Measurements from ENCODE around the gene PLPPR5. TPM values are rescaled to one million over a fixed set of nuclear protein-coding genes. Genes with fewer than 3 reads are reported as not detected.

Gene PLPPR5
- total and polyA plus RNA-seq, 2 experiments from 2014 or later, result 0.04 to 0.42 TPM

DNA sequence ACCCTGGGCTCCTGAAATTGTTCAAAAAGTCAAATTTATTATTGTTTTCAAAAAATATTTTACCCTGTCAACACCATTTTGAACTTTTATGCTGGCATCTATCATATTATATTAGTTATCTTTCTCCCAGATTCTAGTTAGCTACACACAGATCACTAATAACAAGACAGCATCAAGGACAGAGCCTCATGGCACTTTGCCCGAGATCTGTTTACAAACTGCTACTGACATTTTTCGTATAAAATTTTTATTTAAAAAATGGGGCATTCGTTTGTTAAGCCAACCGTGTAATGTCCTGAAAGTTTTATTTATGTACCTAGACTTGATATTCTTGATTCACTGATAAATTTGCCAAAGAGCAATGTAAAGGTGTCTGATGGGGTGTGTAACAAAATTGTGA, 78.1 kb downstream of the PLPPR5 start:
- TF ChIP-seq, protein P1, sequence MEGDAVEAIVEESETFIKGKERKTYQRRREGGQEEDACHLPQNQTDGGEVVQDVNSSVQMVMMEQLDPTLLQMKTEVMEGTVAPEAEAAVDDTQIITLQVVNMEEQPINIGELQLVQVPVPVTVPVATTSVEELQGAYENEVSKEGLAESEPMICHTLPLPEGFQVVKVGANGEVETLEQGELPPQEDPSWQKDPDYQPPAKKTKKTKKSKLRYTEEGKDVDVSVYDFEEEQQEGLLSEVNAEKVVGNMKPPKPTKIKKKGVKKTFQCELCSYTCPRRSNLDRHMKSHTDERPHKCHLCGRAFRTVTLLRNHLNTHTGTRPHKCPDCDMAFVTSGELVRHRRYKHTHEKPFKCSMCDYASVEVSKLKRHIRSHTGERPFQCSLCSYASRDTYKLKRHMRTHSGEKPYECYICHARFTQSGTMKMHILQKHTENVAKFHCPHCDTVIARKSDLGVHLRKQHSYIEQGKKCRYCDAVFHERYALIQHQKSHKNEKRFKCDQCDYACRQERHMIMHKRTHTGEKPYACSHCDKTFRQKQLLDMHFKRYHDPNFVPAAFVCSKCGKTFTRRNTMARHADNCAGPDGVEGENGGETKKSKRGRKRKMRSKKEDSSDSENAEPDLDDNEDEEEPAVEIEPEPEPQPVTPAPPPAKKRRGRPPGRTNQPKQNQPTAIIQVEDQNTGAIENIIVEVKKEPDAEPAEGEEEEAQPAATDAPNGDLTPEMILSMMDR (IDR thresholded peaks at IDR 0.05; ENCODE audit: low read depth, low read length), result no peak
- Histone ChIP-seq H3K4me3 (no peak overlapping the region), H3K4me1 (ENCODE audit: low read depth) (no peaks in the 10 kb centered on the region), H3K36me3 (no peaks in the 10 kb centered on the region), H3K27me3 (no peaks in the 10 kb centered on the region), H3K9me3 (ENCODE audit: low read depth) (no peaks in the 10 kb centered on the region), H3K27ac (no peak overlapping the region)
- no peak for DNase-seq (ENCODE audit: low read depth in 1 of 2, low spot score in 1 of 2)

DNA sequence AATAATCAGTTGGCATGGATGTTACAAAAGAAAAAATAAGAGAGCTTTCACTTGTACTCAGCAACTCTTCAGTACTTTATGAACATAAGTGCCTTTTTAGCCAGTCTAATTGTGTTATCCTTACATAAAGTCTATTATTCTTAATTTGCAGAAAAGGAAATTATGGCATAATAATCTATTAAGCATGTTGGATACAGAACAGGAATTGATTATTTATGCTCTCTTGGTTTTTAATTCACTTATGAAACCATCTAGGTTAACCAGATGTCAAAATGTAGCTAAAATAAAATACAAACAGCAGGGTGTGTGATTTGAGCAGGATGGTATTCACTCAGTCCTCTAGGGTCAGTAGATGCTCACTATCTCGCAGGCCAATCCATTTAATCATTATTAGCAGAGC, 79.7 kb downstream of the PLPPR5 start:
- TF ChIP-seq, protein P1 (IDR thresholded peaks at IDR 0.05; ENCODE audit: low read depth, low read length), result no peak
- Histone ChIP-seq H3K4me3 (no peak overlapping the region), H3K9me3 (ENCODE audit: low read depth) (no peaks in the 10 kb centered on the region), H3K27ac (no peak overlapping the region), H3K27me3 (no peaks in the 10 kb centered on the region), H3K4me1 (ENCODE audit: low read depth) (no peaks in the 10 kb centered on the region), H3K36me3 (no peaks in the 10 kb centered on the region)
- no peak for DNase-seq (ENCODE audit: low read depth in 1 of 2, low spot score in 1 of 2)

DNA sequence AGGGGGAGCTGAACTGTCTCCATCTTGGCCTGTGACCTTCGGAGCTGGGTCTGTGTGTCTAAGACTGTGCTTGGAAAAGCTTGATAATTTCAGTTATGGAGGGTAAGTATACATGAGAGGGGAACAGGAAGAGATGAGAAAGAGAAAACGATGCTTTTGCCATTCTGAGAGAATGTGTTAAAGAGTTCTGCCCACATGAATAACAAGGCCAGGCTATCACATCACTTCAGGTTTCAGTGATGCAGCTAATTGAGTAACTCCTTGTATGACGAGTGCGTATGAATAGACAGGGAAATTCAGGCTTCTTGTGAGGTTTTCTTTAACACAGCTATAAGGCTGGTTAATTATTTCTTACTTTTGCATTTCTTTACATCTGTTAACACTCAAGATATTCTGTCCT, 81.0 kb downstream of the PLPPR5 start:
- TF ChIP-seq, protein P1 (IDR thresholded peaks at IDR 0.05; ENCODE audit: low read depth, low read length), result no peak
- Histone ChIP-seq H3K4me1 (ENCODE audit: low read depth) (no peaks in the 10 kb centered on the region), H3K27ac (no peak overlapping the region), H3K9me3 (ENCODE audit: low read depth) (no peaks in the 10 kb centered on the region), H3K27me3 (no peaks in the 10 kb centered on the region), H3K4me3 (no peak overlapping the region), H3K36me3 (no peaks in the 10 kb centered on the region)
- DNase-seq (ENCODE audit: low read depth in 1 of 2, low spot score in 1 of 2), result no peak

DNA sequence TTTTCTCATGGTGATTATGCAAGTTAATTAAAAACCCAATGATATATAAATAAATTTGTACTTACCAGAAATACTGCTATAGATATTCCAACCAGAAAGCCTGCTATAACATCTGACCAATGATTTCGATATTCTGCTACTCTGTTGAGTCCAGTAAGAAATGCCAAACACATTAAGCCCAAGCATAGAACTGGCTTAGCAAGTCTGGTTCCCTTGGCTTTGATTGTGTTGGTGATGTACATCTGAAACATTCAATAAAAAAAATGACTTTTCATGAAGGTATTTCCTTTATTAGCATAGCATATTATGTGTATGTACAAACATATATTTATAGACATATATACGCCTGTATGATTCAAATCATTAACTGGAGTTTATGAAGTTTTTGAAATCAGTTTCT, 82.8 kb downstream of the PLPPR5 start:
- Histone ChIP-seq H3K36me3 (no peaks in the 10 kb centered on the region), H3K9me3 (ENCODE audit: low read depth) (no peaks in the 10 kb centered on the region), H3K27ac (no peak overlapping the region), H3K4me3 (no peak overlapping the region), H3K4me1 (ENCODE audit: low read depth) (no peaks in the 10 kb centered on the region), H3K27me3 (no peaks in the 10 kb centered on the region)
- DNase-seq (ENCODE audit: low read depth in 1 of 2, low spot score in 1 of 2), result no peak
- TF ChIP-seq, protein P1 (IDR thresholded peaks at IDR 0.05; ENCODE audit: low read depth, low read length), result no peak

- no peaks in the 10 kb centered on the region for H3K9me3 ChIP-seq (ENCODE audit: low read depth)
- no peak overlapping the region for H3K4me3 ChIP-seq
- peak in 1 of 2 donors; percentile 21 for DNase-seq (ENCODE audit: low read depth in 1 of 2, low spot score in 1 of 2)
- H3K4me1 ChIP-seq (ENCODE audit: low read depth), result no peaks in the 10 kb centered on the region
- no peak overlapping the region for H3K27ac ChIP-seq
- H3K36me3 ChIP-seq, result no peaks in the 10 kb centered on the region
- H3K27me3 ChIP-seq, result no peaks in the 10 kb centered on the region
- TF ChIP-seq, protein P1 (IDR thresholded peaks at IDR 0.05; ENCODE audit: low read depth, low read length), result no peak
Observed at GRCh38 chr1:98920441-98921110, 84.1 kb downstream of the PLPPR5 start.

All from cardiac muscle cell (in vitro differentiated cells and primary cell).